Skin of body (tissue), 2 donors: ENCODE data around the gene GET4. TPM values are rescaled to one million over a fixed set of nuclear protein-coding genes. Genes with fewer than 3 reads are reported as not detected.
"Not testable (repeated sequence)": the region's sequence is repeated elsewhere in the genome, so short reads cannot be mapped to it uniquely, and the experiment has no call there.

ENCODE experiments used
- DNase-seq: peaks from one replicate; lab custom pipeline; 2025; lab: John Stamatoyannopoulos, UW
- total RNA-seq: library from RNA; depleted of rRNA; stranded (reverse); fragments of >200 nt; gene quantifications from one replicate; pipeline ENCODE4 v1.2.3, GENCODE V29; 2014

The GET4 gene
- total RNA-seq, 1 donor from 2014 or later, result 23.7 TPM

GRCh38 chr7:868189-868486 lies 8.2 kb upstream of the GET4 start:
- peak; percentile 44 for DNase-seq

- no peak for DNase-seq
Measured at GRCh38 chr7:869348-869747, 7.0 kb upstream of the GET4 start.

GRCh38 chr7:871900-872537 lies 4.3 kb upstream of the GET4 start:
- no peak for DNase-seq

GRCh38 chr7:872685-873084 lies 3.7 kb upstream of the GET4 start:
- not testable (repeated sequence) for DNase-seq

- DNase-seq, result peak; percentile 78
Measured at GRCh38 chr7:873367-874002, 2.9 kb upstream of the GET4 start.

- no peak for DNase-seq
Measured at GRCh38 chr7:874031-874749, 2.2 kb upstream of the GET4 start.

- DNase-seq, result no peak
Measured at GRCh38 chr7:875051-875450, 1.3 kb upstream of the GET4 start.

DNA sequence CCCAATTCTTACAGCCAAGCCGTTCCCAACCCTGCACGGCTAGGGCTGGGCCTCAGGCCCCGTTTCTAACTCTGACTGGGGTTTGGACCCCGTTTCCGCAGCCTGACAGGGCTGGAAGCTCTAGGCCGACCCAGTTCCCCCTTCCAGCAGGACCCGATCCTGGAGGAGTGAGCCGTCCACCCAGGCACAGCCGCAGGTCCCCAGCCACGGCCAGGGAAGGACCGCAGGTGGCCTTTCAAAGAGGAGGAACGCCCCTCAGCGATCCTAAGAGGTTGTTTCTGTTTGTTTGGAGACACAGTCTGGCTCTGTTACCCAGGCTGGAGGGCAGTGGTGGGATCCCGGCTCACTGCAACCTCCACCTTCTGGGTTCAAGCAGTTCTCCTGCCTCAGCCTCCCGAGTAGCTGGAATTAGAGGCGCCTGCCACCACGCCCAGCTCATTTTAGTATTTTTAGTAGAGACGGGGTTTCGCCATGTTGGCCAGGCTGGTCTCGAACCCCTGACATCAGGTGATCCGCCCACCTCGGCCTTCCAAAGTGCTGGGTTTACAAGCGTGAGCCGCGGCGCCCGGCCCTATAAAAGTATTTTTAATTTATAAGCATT lies 778 bp upstream of the GET4 start:
- DNase-seq, result no peak

DNA sequence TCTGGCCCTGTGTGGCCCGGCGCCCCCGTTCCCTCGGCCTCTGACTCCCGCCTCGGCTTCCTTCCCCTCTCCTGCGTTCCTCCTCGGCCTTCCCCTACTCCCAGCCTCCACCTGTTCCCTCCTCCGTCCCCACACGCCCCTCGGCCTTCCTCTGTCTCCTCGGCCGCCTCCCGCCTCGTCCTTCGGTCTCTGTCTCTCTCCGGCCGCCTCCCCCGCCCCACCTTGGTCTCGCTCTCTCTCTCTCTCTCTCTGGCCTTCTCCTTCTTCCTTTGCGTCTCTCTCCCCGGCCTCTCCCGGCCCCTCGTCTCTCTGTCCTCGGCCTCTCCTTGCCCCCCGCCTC lies 588 bp downstream of the GET4 start:
- DNase-seq, result no peak

DNA sequence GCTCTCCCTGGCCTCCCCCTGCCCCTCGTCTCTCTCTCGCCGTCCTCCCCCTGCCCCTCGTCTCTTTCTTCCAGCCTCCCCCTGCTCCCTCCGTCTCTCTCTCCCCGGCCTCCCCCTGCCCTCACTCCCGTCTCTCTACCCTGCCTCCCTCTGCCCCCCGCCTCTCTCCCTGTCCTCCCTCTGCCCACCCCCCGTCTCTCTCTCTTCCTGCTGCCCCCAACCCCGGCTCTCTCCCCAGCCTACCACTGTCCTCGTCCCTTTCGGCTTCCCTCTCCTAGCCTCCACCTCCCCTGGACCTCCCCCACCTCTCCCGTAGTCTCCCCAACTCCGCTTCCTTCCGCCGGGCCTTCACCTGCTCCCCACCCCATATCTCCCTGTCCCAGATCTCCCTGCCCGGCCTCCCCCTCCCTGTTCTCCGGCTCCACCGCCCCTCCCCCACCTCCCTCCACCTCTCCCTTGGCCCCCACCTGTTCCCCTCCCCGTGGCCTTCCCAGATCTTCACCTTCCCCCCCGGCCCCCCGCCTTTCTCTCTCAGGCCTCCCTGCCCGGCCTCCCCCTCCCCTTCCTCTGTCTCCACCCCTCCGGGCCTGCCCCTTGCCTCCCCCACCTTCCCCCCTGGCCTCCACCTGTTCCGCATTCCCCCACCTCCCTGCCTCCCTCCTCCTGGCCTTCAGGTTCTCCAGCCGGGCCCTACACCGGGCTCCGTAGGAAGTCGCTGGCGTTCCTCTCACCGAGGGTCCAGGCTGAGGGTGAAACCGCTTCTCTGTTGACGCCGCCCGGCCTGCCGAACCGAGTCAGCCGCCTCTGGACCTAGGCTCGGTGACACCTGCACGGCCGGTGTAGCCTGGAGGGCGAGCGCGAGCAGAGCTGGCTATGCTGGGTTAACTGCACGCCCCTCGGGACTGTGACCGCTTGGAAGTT lies 1.2 kb downstream of the GET4 start:
- no peak for DNase-seq

DNA sequence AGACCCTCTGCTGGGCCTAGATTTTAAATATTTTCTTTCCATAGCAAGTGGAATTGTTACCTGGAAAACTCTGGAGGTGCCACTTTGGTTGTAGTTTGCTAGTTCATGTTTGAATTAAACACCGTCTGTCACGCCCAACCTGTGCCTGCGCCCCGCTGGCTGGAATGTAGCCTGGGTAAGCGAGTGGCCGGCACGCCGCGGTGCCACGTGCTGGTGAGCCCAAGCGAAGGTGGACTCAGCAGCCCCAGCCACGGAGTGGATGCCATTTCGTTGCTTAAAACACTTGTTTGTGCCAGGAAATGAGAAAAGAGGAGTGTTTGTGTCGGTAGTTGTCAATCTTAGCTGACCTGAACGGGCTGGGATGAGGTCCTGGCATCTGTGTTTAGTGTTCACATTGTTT lies 2.7 kb downstream of the GET4 start:
- no peak for DNase-seq

GRCh38 chr7:879706-880105 lies 3.4 kb downstream of the GET4 start:
- no peak for DNase-seq

GRCh38 chr7:880450-880849 lies 4.1 kb downstream of the GET4 start:
- no peak for DNase-seq

DNA sequence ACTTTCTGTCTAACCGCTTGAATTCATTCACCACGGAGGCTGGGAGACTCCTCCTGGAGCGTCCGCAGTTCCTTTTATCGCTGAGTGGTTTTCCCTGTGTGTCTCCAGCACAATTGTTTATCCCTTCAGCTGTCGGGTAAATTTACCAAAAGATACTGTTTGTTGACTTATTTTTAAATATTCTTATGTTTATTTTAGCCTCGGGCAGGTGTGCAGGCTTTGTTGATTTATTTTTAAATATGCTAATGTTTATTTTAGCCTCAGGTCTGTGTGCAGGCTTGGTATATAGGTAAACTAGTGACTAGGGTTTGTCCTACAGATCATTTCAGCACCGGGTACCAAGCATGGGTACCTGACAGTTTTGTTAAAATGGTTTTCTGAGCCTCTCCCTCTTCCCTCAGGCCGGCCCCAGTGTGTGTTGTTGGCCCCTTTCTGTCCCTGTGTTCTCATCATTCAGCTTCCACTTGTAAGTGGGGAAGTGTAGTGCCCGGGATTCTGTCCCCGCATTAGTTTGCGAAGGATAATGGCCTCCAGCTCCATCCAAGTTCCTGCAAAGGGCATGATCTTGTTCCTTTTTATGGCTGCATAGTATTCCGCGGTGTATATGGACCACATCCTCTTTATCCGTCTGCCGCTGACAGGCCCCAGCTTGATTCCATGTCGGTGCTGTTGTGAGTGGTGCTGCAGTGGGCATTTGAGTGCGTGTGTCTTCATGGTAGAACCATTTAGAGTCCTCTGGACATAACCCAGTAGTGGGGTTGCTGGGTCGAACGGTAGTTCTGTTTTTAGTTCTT lies 5.3 kb downstream of the GET4 start:
- no peak for DNase-seq

DNA sequence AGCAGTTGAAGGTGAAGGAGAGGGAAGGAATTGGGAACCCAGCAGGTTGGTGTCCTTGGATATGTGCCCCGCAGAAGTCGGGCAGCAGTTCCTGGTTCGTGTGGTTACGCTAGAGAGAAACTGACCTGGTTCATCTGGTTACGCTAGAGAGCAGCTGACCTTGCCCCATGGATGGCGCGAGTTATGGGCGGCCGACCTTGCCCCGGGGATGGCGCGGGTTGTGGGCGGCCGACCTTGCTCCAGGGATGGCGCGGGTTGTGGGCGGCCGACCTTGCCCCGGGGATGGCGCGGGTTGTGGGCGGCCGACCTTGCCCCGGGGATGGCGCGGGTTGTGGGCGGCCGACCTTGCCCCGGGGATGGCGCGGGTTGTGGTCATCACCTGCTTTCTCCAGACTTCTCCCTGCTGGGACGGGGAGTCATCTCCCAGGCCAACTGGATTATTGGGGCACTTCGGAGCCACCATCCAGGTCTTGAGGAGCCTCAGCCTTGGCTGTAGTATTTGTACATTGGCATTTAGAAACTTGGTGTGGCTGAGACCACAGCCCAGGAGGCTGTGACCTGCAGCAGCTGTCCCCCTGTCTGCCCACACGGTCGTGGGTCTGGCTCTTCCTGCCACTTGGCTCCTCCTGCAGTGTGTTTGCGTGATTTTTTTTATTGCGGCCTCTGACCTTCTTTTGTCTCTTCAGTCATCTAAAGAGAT lies 6.1 kb downstream of the GET4 start:
- DNase-seq, result no peak

- no peak for DNase-seq
Measured at GRCh38 chr7:883055-884021, 7.0 kb downstream of the GET4 start.

DNA sequence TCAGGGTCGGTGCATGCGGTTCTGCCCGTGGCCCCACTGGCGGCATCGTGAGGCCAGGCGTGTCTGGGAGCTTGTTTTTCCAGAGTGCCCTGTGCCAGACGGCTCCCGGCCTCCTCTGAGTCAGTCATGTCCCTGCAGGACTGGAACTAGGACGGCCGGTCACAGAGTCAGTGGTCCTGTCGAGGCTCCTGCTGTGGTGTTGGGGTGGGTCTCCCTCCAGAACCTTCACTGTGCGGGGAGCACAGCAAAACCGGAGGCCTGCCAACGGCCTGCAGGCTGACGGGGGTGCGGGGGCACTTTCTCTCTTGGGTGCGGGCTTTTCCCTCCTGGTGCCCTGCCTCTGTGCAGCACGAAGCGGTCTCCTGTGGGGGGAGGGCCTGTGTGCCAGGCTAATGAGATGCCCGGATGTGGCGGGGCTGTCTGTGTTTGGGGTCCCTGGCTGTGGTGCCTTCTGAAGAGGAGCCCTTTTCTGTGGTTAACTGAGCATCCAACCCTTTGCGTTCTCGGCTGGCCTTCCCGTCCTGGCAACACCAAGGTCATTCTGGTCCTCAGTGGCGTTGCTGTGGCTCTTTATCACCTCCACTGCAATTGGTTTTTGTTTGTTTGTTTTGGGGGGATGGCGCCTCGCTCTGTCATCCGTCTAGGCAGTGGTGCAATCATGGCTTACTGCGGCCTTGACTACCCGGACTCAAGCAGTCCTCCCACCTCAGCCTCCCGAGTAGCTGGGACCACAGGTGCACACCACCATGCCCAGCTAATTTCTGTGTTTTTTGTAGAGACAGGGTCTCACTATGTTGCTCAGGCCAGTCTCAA lies 8.0 kb downstream of the GET4 start:
- DNase-seq, result no peak

DNA sequence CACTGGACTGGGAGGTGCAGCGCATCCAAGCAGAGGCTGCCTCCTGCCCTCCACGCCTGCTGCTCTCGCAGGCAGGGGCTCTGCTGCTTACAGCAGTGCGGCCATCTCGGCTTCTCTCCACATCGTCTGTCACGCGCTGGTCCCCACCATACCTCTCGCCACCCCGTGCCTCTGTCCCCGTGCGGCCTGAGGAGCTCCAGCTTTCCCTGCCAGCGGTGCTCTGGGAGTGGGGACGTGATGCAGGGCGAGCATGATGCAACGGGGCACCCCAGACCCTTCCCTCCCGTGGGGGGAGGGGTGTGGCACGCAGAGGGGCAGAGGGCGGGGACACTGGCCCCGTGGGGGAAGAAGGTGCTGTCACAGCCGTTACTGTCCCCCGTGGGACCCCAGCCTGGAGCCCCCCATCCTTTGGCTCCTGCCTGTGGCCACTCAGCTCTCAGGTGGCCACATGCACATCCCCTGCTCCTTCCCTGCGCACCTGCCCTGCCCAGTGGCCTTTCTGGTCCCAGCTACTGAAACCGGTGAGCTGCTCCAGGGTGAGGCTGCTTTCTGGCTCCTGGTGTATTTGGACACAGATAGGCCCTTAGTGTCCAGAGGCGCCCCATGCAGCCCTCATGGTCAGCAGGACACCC lies 9.0 kb downstream of the GET4 start:
- no peak for DNase-seq
